Small intestine (tissue), 7 donors: ENCODE results near the gene ALOX12. TPM values are rescaled to one million over a fixed set of nuclear protein-coding genes. Genes with fewer than 3 reads are reported as not detected.

Source experiments
- DNase-seq, 2 donors: peaks; one replicate each; pipeline versions ENCODE4 v3.0.0 to v3.0.0-alpha.2; 2013
- FAIRE-seq: peaks from 2 replicates; lab custom pipeline; 2012; peaks lifted over from hg19 to GRCh38; lab: Jason Lieb, UNC
- H3K27ac ChIP-seq, 3 donors: one replicate each; pipeline ENCODE4 v1.5.1; 2013; ENCODE audit warnings: low read length in 2 of 3, mild to moderate bottlenecking in 2 of 3, control low read depth in 1 of 3, inconsistent platforms in 1 of 3, low read depth in 1 of 3, moderate library complexity in 1 of 3
- H3K27me3 ChIP-seq, 3 donors: one replicate each; pipeline ENCODE4 v1.6.1; 2013; ENCODE audit warnings: low read length in 3 of 3, inconsistent platforms in 1 of 3; ENCODE audit not compliant: control insufficient read depth in 3 of 3, insufficient read depth in 3 of 3
- H3K36me3 ChIP-seq, 3 donors: one replicate each; pipeline ENCODE4 v1.6.1; 2013; ENCODE audit warnings: low read length in 3 of 3, inconsistent platforms in 1 of 3, low read depth in 1 of 3, mild to moderate bottlenecking in 1 of 3, moderate library complexity in 1 of 3; ENCODE audit not compliant: control insufficient read depth in 3 of 3, insufficient read depth in 2 of 3
- H3K4me1 ChIP-seq, 3 donors: one replicate each; pipeline ENCODE4 v1.6.1; 2013; ENCODE audit warnings: low read length in 2 of 3, inconsistent platforms in 1 of 3, low read depth in 1 of 3, mild to moderate bottlenecking in 1 of 3, moderate library complexity in 1 of 3; ENCODE audit not compliant: control insufficient read depth in 3 of 3, insufficient read depth in 2 of 3
- H3K4me3 ChIP-seq, 3 donors: one replicate each; pipeline ENCODE4 v1.5.1; 2013; ENCODE audit warnings: low read length in 3 of 3, control low read depth in 1 of 3, inconsistent platforms in 1 of 3, low read depth in 1 of 3, mild to moderate bottlenecking in 1 of 3, moderate library complexity in 1 of 3
- H3K9me3 ChIP-seq, 2 donors: one replicate each; pipeline ENCODE4 v1.6.1; 2013; ENCODE audit warnings: low read depth in 1 of 2, low read length in 1 of 2; ENCODE audit not compliant: control insufficient read depth in 2 of 2, insufficient read depth in 1 of 2
- WGBS, 3 donors: extraction: QIAGEN DNeasy Blood & Tissue Kit; methylation state at CpG; one replicate each; pipeline ENCODE4 v1.1.7; 2013; 5-methylcytosine and 5-hydroxymethylcytosine counted together
- polyA plus RNA-seq, 4 donors: library from polyadenylated mRNA; stranded (reverse) in 3 of 4; unstranded in 1 of 4; fragments of 200-250 nt in 3 of 4; fragments of 120-200 nt in 1 of 4; gene quantifications; one replicate each; pipeline versions ENCODE4 v1.2.1 to v1.2.3, GENCODE V29; 2013
- donor health status: healthy with polysubstance abuse.
- donor health status: control.
- donor health status: control.
- donor health status: Bipolar disorder and iron deficiency.
- donor health status: healthy.

Gene ALOX12
- polyA plus RNA-seq, 4 donors = 0.04 to 1.2 TPM; not detected in 2

GRCh38 chr17:7027335-7027734, 31.5 kb downstream of the ALOX12 start:
- peaks cover 0 to 4% of the 10 kb centered on the region in 2 donors for H3K9me3 ChIP-seq
- no peak overlapping the region for H3K27ac ChIP-seq
- WGBS, 3 donors = 76 to 88% (median 84%) methylated on average over 13 of the region's 13 CpGs
- DNase-seq (no peak), FAIRE-seq (no peak)
- peaks cover 0 to 4% (median 3%) of the 10 kb centered on the region in 3 donors for H3K4me1 ChIP-seq
- H3K27me3 ChIP-seq = peaks cover 0 to 18% (median 0%) of the 10 kb centered on the region in 3 donors
- H3K4me3 ChIP-seq = no peak overlapping the region
- H3K36me3 ChIP-seq = no peaks in the 10 kb centered on the region

- H3K27ac ChIP-seq = peak overlapping the region in 1 of 3 donors; percentile 48
- 78 to 85% (median 83%) methylated on average over 3 of the region's 3 CpGs for WGBS, 3 donors
Measured at GRCh38 chr17:7029096-7029495, 33.2 kb downstream of the ALOX12 start.

DNA sequence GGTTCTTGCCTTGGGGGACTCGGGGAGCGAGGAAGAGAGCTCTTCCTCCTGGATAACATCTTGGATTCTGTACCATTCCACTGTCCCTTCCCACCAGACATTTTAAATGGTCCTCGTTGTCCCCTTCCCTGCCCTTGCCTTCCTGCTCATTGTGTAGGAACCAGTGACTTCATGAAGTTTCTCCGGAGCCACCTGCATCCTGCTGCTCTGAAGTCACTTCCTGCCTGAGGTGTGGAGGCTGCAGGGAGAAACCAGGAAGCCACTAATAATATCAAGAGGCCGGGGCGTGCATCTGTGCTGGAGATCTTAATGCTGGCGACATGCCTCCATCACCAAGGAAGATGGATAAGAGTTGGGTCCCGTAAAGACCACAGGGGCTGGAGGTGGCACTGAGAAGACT, 33.8 kb downstream of the ALOX12 start:
- H3K27me3 ChIP-seq = no peaks in the 10 kb centered on the region
- no peaks in the 10 kb centered on the region for H3K36me3 ChIP-seq
- 53 to 82% (median 76%) methylated on average over 8 of the region's 8 CpGs for WGBS, 3 donors
- H3K9me3 ChIP-seq = no peaks in the 10 kb centered on the region
- peak overlapping the region in 1 of 3 donors; percentile 48 for H3K27ac ChIP-seq
- no peak for DNase-seq
- H3K4me3 ChIP-seq = no peak overlapping the region
- FAIRE-seq = no peak
- H3K4me1 ChIP-seq = peaks cover 0 to under 1% (median 0%) of the 10 kb centered on the region in 3 donors

More at GRCh38 chr17:7029096-7029495, 33.2 kb downstream of the ALOX12 start:
- FAIRE-seq = no peak
- no peak overlapping the region for H3K4me3 ChIP-seq
- H3K9me3 ChIP-seq = no peaks in the 10 kb centered on the region
- no peak for DNase-seq
- peaks cover 0 to under 1% (median 0%) of the 10 kb centered on the region in 3 donors for H3K27me3 ChIP-seq
- no peaks in the 10 kb centered on the region for H3K4me1 ChIP-seq
- H3K36me3 ChIP-seq = no peaks in the 10 kb centered on the region

- H3K4me1 ChIP-seq = peaks cover 0 to 33% (median 6%) of the 10 kb centered on the region in 3 donors
- no peaks in the 10 kb centered on the region for H3K9me3 ChIP-seq
- DNase-seq = peak; percentile 51 to 67
- no peaks in the 10 kb centered on the region for H3K36me3 ChIP-seq
- 3 to 11% (median 8%) methylated on average over 6 to 7 of the region's 7 CpGs for WGBS, 3 donors
- H3K27ac ChIP-seq = peak overlapping the region; percentile 90 to 98 (median 92)
- H3K4me3 ChIP-seq = peak overlapping the region; percentile 36 to 77 (median 65)
- FAIRE-seq = no peak
- no peaks in the 10 kb centered on the region for H3K27me3 ChIP-seq
Measured at GRCh38 chr17:7034955-7035590, 39.2 kb downstream of the ALOX12 start.

DNA sequence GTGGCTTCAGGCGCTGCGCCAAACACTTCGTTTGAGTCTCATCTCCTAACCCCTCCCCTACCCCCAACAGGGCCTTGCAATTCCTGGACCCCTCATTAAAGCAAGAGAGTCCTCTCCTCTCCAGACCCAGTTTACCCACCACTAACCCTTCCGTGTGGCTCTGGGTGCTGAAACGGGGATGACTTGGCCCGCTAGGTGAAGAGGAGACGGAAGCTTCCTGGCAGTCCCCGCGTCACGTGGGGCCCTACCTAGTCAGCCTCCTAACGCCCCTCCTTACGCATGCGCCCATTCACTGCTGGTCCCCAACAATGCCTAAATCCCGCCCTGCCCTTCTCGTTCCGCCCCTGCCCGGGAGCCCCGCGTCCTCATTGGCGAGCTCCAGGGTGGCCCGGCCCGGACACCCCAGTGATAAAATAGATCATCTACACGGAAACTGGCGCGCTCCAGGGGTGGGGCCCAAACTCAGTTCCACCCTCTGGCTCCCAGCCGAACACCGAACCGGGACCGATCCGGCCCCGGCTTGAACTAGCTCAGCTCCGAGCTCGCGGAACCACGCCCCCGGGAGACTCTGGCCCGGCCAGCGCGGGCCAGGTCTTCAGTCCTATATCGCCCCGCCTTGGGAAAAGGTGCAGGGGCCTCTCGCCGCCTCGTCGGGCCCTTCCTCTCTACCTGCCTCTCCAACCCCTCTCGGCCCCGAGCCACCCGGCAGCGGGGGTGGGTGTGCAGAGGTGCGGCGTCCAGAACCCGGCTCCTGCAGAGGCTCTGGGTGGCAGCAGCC, 39.9 kb downstream of the ALOX12 start, which contains the start of gene SLC16A13:
Gene SLC16A13 (plus strand): TSS at position 425 of the 778 bp plus-strand sequence. CDS start 368 bp downstream, outside the sequence.
- H3K27me3 ChIP-seq = no peaks in the 10 kb centered on the region
- no peak for FAIRE-seq
- peak within 1 kb of the TSS; percentile 77 to 80 (median 77) for H3K4me3 ChIP-seq
- peaks cover 0 to 33% (median 6%) of the 10 kb centered on the region in 3 donors for H3K4me1 ChIP-seq
- peak; percentile 99 to 100 for DNase-seq
- no peaks in the 10 kb centered on the region for H3K9me3 ChIP-seq
- H3K27ac ChIP-seq = peak within 1 kb of the TSS; percentile 90 to 98 (median 93)
- no peaks in the 10 kb centered on the region for H3K36me3 ChIP-seq
- WGBS, 3 donors = 0 to 1% (median 1%) methylated on average over 52 of the region's 52 CpGs

DNA sequence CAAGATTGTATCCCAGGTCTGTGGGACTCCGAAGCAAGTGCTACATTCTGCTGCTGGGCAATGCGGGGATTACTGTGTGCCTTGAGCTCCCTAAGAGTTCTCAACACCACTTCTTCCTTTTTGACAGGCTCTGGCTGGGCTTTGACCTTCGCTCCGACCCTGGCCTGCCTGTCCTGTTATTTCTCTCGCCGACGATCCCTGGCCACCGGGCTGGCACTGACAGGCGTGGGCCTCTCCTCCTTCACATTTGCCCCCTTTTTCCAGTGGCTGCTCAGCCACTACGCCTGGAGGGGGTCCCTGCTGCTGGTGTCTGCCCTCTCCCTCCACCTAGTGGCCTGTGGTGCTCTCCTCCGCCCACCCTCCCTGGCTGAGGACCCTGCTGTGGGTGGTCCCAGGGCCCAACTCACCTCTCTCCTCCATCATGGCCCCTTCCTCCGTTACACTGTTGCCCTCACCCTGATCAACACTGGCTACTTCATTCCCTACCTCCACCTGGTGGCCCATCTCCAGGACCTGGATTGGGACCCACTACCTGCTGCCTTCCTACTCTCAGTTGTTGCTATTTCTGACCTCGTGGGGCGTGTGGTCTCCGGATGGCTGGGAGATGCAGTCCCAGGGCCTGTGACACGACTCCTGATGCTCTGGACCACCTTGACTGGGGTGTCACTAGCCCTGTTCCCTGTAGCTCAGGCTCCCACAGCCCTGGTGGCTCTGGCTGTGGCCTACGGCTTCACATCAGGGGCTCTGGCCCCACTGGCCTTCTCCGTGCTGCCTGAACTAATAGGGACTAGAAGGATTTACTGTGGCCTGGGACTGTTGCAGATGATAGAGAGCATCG, 42.4 kb downstream of the ALOX12 start:
- Histone ChIP-seq H3K36me3 (no peaks in the 10 kb centered on the region), H3K4me3 (no peak overlapping the region), H3K27ac (peak overlapping the region in 2 of 3 donors; percentile 38 to 40), H3K27me3 (peaks cover 0 to 19% (median 0%) of the 10 kb centered on the region in 3 donors), H3K9me3 (no peaks in the 10 kb centered on the region), H3K4me1 (peaks cover 8 to 44% (median 8%) of the 10 kb centered on the region in 3 donors)
- no peak for FAIRE-seq
- peak in 1 of 2 donors; percentile 67 for DNase-seq
- 46 to 75% (median 62%) methylated on average over 19 of the region's 19 CpGs for WGBS, 3 donors

- FAIRE-seq (no peak), DNase-seq (no peak)
- H3K4me3 ChIP-seq = no peak overlapping the region
- WGBS, 3 donors = 86 to 92% (median 88%) methylated on average over 5 of the region's 5 CpGs
- H3K27me3 ChIP-seq = peaks cover 0 to 35% (median 0%) of the 10 kb centered on the region in 3 donors
- H3K4me1 ChIP-seq = peaks cover 8 to 52% (median 11%) of the 10 kb centered on the region in 3 donors
- no peaks in the 10 kb centered on the region for H3K36me3 ChIP-seq
- H3K9me3 ChIP-seq = no peaks in the 10 kb centered on the region
- H3K27ac ChIP-seq = no peak overlapping the region
Measured at GRCh38 chr17:7039832-7040231, 44.0 kb downstream of the ALOX12 start.
